DLD1 (cell line): ENCODE measurements around the gene HOXD12.

ENCODE experiments used
- in situ Hi-C: cut with HindIII; loops from 2 replicates; pipeline ENCODE4 v1.10.0; 2017; ENCODE audit warnings: low sequenced_read_pairs

HOXD12 gene

DNA sequence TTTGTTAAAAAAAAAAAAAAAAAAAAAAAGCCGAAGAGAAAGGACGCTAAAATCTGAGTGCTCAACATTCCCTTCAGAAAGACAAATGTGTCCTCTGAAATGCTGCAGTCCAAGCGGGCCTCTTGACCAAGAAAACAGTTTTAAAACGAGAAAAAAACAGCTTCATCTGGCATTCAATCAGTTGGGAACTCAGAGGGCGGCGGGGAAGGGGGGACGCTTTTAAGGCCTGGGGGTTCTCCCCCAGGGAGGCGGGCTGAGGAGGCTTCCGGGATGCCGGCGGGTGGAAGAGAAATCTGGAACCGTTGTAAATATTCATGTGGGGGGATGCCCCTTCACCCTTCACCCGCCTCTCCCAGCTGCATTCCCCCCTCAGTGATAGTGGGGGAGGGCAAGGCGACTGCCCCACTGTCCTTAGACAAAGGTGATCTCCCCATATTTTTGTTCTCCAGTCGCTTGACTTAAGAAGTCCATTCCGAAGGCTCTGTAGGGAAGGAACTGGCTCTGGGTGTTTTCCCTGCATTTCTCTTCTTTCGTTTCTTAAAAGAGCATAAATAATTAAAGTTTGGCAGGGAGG, 4.2 kb downstream of the HOXD12 start:
- in situ Hi-C loops: no loop called here

DNA sequence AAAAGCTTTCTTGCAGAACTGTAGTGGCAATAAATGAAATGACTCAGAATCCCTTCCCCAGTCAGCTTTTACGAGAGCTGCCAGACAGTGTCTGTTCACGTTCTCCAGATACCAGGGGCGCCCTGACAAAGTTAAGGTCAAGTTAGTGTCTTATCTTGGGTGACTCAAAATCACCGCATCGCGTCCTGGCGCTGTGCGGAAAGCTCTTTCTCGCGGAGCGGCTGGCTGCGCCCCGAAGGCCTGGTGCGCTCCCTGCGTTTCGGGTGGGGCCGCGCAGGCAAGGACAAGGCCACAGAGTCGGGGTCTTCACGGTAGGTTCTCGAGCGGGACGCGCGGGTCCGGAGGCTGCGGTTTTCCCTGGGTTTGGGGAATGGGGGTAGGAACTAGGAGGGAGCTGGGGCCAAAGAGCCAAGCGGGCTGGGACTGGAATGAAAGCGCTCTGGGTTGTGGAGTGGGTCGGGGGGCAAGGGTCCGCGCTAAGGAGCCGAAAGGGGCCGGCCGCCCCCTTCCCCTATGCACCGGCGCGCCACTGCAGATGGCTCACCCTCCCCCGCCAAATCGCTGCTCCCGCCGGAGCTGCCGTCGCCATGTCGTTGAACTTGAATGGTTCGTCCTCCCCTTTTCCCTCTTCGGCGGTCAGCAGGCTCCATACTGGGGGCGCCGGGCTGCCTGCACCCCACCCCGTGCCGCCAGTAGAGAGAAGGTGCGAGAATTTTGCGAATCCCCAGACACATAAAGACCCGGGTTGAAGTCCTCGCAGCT, 4.9 kb downstream of the HOXD12 start:
- in situ Hi-C loops: no loop called here

DNA sequence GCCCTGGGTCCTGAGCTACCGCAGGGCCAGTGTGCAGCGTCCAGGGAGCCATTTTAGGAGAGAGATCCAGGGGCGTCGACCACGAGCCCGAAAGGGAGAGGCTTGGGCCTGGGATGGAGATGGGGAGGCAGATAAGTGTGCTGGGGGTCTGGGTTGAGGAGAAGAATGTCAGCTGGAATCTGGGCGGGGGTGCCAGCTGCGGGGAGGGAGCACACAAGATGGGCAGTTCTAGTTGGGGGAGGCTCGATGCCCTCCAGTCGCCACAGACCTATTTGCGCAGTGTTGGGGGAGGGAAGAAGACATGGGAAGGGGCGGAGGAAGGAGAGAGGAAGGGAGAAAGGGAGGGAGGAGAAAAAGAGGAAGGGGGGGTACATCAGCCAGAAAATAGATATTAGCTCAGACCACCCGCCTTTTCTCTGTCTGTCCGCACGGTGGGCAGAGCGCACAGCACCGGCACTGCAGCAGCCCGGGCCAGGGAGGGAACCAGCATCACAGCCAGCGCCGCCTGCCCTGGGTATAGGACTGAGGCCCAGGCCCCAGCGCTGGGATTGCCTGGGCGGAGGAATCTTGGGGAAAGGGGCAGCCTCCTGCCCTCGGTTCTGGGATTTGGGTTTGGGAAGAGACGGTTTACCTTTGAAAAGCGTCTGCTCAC, 5.6 kb downstream of the HOXD12 start:
- in situ Hi-C loops: no loop called here

DNA sequence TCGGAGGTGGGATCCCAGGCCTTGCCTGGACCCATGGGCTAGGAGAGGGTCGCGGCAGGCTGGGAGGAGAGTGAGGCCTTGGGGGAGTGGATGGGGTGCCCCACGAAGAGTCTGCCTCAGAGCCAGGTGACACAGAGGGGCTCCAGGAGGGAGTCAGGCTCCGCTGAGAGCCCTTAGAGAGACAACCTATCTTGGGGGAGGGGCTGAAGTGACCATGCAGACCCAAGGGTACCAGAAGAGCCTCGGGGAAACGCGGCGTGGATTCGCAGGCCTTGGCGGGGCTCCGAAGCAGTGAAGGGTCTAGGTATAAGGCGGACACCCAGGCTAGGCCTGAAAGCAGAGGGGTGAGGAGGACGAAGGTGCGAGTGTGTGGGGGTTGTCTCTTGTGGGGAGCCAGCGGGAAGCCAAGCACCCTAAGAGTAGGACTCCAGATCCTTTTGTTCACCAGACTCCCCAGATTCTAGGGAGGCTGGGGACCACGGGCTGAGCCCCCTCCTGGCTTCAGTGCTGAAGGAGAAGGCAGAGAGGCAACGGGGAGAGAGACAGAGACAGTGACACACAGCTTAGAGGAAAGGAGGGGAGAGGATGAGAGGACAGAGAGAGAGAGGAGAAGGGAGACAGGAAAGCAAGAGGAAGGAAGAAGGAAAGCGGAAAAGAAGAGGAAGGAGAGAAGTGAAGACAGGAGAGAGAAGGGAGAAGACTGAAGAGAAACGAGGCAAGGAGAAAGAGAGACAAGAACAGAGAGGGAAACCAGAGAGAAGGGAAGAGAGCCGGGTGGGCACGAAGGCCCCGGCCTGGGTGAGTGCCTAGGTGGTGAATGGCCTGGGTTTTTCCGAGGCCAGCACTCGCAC, 6.4 kb downstream of the HOXD12 start:
- in situ Hi-C loops: no loop called here

DNA sequence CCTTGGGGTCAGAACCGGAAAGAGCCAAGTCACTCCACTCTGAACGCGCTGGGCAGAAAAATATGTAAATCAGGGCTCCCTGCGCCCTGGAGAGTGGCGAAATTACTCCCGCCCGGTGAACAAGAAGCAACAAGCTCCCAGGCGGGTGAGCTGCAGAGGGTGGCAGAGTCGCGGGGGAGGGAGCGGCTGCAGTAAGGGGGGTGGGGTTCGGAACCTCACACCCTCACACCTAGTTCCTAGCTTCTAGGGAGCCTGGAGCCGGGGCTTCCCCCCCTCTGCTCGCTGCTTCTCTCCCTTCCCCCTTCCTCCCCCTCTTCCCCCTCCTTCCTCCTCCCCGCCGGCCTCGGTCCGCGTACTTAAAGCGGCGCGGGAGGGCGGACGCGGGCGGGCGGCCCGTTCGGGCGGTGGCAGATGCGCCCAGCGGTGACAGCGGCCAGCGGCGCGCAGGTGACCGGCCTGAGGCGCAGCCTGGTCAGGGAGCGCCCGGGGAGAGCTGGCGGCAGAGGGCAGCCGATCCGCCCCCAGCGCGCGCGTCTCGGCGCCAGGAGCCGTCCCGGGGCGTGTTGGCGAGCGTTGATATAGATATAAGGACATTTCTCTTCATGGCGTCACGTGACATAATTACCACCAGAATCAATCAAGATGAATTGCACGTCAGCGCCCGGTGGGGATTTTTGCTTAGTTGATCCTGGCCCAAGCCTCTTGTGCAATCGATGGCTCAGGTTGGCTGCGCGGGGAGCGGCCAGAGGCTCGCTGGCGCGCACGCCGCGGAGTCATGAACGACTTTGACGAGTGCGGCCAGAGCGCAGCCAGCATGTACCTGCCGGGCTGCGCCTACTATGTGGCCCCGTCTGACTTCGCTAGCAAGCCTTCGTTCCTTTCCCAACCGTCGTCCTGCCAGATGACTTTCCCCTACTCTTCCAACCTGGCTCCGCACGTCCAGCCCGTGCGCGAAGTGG, 7.3 kb downstream of the HOXD12 start, which contains the start of gene HOXD11:
Gene HOXD11 (plus strand): TSS at position 700 of the 959 bp plus-strand sequence. CDS start 76 bp downstream, at position 776.
- in situ Hi-C loops: no loop called here

DNA sequence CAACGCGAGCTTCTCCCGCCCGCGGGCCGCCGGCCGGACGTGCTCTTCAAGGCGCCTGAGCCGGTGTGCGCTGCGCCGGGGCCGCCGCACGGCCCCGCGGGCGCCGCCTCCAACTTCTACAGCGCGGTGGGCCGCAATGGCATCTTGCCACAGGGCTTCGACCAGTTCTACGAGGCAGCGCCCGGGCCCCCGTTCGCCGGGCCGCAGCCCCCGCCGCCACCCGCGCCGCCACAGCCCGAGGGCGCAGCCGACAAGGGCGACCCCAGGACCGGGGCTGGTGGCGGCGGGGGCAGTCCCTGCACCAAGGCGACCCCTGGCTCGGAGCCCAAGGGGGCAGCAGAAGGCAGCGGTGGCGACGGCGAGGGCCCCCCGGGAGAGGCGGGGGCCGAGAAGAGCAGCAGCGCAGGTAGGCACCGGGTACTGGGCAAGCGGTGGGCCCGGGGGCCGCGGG, 8.2 kb downstream of the HOXD12 start:
- in situ Hi-C loops: no loop called here

DNA sequence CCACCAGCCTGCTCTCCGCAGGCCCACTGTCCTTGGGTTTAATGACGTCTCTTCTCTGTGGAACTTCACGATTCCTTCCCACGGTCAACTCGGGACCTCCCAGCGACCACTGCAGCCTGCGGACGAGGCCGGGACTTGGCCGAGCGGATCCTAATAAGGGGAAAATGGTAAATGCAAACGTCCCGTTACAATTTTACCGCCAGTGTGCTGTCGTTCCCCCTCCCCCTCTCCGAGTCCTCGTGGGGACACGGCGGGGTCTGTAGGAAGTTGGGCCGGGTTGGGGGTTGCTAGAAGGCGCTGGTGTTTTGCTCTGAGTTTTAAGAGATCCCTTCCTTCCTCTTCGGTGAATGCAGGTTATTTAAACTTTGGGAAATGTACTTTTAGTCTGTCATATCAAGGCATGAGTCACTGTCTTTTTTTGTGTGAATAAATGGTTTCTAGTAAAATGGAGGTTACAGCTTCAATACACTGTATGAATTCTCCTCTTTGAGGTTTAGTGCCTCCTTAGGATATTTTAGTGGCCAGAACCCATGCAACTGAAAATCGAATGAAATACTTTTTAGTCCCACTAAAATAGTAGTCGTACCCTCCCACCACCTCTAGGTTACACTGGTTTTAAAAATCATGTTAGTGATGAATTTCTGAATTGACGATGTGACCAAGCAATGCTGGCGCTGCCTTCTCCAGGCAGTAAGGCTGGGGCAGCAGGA, 9.8 kb downstream of the HOXD12 start:
- in situ Hi-C loops: no loop called here

DNA sequence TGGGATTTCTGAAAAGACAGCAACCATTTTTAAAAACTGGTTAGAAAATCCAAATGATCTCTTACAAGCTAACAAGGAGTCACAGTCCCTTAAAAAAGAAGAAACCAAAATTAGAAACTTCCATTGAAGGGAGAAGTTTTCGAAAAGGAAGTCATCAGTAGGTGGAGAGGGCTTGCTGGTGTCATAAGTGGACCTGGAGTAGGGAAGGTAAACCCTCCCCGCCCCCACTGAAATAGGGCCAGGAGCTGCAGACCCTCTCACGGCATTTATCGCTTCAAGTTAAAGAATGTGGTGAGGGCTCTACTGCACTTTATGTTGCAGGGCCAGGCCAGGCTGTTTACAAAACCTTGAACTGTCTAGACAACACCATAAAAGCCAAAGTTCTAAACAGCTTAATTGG, 10.4 kb downstream of the HOXD12 start:
- in situ Hi-C loops: no loop called here

DNA sequence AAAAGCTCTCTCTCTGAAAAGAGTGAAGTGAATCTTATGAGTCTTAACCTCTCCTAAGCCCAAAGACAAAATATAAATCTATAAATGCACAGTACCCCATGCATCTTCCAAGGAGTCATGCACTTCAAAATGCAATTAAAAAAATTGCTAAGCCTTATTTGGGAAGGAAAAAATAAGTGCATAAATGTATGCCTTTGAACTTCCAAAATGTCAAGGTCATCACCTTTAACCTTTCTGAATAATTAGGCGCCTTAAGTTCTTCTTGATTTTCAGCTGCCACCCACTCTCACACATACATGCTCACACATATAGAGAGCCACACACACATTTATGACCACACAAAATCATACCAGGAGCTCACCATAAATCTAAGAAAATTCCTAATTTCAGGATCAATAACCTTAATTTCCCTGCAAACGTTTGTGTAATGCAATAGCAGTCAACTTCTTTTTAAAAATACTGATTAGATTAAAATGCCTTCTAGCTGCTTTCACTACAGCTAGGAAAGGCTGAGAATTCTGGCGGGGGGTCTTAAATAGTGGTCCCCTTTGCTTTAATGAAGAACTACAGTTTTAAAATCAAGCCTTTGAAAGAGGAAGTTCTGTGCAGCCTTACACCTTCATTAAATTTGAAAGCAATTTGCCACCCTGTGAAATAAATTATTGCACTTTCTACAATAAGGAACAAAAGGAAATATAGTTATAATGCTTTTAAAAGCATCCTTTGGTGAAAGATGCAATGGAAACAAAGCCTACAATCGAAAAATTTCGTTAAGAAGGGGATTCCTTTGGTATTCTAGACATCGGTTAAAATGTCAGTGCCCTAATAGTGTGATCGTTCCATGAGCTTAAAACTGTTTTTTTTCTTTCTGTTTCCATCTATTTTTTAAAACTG, 11.1 kb downstream of the HOXD12 start:
- in situ Hi-C loops: no loop called here

DNA sequence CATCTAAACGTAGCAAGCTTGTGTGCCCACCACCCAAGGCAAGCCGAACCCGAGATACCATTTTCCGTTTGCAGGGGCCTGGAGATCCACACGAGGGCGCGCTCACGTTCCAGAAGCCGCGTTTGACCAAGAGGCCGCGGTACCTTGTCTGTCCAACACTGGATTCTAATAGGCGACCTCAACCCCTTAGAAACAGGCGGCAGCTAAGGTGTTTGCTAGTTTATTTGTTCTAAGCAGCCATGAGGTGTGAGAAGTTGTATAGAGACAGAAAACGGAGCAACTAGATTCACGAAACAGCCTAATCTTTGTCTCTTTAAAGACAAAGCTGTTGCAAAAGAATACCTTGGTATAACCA, 11.7 kb downstream of the HOXD12 start:
- in situ Hi-C loops: no loop called here

DNA sequence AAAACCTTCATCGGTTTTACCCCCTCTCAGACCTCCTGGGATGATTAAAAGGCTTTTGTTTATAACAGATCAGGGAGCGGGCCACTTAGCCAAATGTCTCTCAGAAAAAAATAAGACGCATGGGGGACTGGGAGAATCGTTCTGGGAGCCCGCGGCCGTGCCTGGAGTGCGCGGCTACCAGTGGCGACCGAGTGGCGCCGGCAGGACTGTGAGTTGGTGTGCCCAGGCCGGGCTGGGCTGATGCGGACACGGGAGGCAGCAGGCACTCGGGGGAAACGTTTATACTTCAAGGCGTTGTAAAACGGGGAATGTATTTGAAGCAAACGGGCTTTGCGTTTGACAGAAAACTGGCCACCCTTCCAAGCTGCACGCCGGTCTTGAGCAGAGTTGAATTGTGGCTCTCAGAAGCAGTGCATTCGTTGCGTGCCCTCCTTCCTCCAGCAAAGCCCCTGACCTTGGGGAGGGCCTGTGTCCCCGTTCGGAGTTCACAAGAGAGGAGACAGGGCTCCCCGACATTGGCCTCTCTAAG, 12.3 kb downstream of the HOXD12 start:
- in situ Hi-C loops: no loop called here

DNA sequence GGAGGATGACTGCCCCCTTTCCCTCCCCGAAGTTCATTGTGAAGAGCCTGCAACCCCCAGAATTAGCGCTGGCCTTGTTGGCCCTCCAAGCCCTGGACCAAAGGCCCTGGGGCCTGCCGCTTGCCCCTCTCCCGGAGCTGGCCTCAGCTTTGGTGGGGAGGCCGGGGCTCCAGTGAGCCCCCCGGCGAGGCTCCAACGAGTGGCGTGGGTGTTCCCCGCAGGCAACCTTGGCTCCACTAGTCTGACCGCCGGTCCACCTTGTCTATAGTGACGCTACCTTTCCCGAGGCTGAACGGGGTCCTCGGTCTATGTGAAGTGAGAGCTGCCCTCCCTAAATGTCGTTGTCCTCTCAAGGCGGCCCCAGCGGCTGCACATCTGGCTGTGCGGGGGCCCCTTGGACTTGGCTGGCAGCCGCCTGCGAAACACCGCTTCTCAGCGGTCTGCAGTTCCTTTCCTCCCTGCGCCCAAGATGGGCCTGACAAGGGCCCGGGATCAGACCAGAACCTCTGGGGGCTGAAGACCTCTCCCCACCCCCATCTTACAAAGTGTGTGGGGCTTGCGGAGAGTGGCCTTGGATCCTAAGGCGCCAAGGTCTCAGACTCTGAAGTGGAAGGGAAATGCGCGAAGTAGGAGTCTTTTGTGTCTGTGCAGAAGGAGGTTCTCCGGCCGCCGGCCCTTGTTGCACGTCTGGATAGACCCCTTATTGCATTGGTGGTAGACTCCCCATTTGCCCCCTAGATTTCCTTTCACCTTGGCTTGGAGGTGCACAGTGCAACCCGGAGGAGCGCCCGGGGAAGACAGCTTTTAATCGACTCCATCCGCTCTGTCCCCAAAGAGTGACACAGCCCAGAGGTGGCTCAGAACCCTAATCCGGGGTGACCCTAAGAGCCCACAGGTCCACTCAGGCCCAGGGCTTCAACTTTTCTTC, 13.0 kb downstream of the HOXD12 start:
- in situ Hi-C loops: no loop called here

DNA sequence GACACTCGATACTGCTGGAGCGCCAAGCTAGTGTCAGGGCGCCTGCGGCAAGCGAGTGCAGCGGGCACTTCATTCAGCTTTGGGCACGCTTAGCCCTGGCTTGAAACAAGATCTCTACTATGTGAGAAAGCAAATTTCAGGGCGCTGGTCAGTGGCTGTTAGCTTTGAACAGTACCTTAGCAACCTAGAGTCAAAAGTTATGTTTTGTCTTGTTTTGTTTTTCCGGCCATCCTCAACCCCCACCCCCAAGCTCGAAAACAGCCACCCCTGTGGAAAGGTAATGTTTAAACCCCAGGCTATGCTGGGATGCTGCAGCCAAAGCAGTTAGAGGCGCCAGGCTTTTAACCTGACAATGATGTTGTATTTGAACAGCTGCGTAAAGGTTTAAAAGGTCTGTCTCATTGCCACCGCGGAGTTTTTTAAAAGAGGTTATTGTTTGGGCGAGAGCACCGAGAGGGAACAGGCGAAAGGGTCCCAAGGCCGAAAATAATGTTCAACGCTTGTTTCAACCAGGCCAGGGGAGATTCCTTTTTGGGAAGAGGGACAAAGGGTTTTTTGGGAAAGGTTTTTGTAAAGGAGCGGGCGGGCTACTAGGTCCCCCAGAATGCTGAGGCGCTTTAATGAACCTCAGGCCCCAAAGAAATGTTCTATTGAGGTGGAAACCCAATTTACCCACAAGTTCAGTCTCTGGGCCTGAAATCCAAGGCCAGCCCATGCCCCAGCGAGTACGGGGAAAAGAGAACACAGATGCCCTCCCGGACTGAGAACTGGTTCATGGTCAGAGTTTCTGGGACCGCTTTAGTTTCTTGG, 14.7 kb downstream of the HOXD12 start:
- in situ Hi-C loops: no loop called here

DNA sequence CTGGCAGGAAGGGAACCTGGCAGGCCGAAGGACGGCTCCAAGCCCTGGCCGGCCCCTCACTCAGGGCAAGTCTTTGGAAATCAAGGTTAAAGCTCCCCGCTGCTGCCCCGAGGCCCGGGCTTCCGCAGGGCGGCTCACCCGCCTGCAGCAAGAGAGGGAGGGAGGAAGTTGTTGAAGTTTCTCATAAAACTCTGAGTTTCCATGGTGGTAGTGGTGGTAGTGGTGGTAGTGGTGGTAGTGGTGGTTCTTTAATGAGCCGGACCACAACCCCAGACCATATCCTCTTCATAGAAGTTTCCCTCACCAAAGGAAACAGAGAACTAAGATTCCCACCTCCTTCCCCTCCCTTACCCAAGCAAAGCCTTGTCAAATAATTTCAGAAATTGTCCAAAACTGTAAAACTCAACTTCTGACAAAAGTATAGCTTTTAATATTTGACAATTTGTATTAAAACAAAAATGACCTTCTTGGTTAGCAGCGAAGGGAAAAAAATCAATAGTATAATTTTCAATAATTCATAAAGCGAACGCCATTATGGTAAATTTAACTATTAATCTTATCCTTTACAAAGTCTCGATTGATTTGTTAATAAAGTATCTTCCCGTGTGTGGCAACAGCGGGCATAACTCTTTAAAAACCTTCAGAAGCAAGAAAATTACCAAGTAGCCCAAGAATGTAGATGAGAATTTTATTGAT, 15.5 kb downstream of the HOXD12 start:
- in situ Hi-C loops: no loop called here

DNA sequence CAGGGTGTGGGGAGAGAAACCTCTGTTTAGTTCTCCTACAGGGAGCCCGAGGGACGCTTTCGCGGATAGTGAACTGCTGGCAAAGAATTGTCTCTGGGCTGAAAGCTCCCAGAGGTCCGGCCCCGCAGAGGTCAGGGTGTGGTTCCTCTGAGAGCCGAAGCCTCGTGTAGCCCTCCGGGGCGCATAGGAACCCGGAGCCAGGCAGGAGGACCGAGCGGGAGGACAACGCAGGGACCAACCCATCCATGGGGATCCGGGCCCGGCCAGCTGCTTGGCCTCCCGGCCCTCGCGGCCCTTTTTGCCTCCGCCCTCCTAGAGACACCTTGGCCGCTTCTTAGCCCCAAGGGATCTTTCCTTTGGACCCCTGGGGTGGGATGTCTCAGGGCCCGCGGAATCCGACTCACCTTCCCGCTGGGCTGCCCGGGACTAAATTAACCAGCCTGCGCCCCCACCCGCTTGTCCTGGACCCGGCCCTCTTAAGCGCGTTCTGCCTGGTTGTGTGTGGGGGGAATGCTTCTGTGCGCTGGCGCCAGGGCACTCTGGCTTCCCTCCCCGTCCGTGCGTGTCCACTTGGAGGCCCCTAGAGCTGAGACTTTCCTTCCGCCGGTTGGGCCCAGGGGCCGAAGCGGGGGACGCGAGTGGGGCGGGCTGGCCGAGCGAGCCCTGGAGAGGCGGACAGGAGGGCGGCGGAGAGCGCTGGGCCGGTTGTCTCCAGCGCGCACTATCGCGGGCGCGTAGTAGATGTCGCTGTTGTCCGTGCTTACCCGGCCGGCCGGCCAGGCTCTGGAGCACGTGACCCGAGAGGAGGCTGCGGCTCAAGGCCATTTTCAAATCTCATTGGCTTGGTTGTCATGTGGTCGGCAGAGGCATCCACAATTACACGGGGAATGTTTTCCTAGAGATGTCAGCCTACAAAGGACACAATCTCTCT, 16.6 kb downstream of the HOXD12 start, which contains the start of gene HOXD10:
Gene HOXD10 (plus strand): TSS at position 896 of the 931 bp plus-strand sequence. CDS start 56 bp downstream, outside the sequence.
- in situ Hi-C loops: no loop called here
